ENCODE data around the gene ARHGAP40.
"Not testable (repeated sequence)": the region's sequence is repeated elsewhere in the genome, so short reads cannot be mapped to it uniquely, and the experiment has no call there.

Gene ARHGAP40

DNA sequence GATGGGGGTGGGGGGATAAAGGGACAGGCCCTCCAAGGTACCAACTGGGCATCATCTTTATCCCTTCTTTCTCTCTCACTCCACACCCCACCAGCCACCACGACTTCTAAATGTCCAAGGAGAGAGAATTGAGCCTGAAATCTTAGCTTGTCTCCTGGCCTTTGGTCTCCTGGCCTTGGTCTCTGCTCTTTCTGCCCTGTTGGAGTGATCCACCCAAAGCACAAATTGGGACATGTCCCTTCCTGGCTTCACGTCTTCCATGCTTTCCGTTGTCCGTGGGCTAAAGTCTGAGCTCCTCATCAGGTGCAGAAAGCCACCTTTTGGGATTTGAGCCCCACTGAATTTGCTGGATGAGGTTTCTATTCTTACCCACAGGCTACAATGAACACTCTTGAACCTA lies 12.3 kb upstream of the ARHGAP40 start:
- Histone ChIP-seq H4K20me1 (ENCODE audit: insufficient read depth) (no peaks in the 10 kb centered on the region), H3K27ac (no peak overlapping the region), H3K79me2 (ENCODE audit: insufficient read depth, low read depth) (no peaks in the 10 kb centered on the region), H3K9ac (no peak overlapping the region), H3K4me2 (no peak overlapping the region), H2AFZ (ENCODE audit: low read depth) (no peak overlapping the region), H3K4me3 (IDR thresholded peaks at IDR 0.05; ENCODE audit: insufficient read depth, low read depth, low read length) (no peak overlapping the region), H3K27me3 (ENCODE audit: insufficient read depth, low read depth) (no peaks in the 10 kb centered on the region), H3K4me1 (ENCODE audit: low read depth, poor library complexity, severe bottlenecking) (no peaks in the 10 kb centered on the region), H3K36me3 (ENCODE audit: insufficient read depth) (no peaks in the 10 kb centered on the region)
- TF ChIP-seq, protein P1, sequence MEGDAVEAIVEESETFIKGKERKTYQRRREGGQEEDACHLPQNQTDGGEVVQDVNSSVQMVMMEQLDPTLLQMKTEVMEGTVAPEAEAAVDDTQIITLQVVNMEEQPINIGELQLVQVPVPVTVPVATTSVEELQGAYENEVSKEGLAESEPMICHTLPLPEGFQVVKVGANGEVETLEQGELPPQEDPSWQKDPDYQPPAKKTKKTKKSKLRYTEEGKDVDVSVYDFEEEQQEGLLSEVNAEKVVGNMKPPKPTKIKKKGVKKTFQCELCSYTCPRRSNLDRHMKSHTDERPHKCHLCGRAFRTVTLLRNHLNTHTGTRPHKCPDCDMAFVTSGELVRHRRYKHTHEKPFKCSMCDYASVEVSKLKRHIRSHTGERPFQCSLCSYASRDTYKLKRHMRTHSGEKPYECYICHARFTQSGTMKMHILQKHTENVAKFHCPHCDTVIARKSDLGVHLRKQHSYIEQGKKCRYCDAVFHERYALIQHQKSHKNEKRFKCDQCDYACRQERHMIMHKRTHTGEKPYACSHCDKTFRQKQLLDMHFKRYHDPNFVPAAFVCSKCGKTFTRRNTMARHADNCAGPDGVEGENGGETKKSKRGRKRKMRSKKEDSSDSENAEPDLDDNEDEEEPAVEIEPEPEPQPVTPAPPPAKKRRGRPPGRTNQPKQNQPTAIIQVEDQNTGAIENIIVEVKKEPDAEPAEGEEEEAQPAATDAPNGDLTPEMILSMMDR (conservative IDR thresholded peaks at IDR 0.05; ENCODE audit: low read depth, low read length), result no peak

DNA sequence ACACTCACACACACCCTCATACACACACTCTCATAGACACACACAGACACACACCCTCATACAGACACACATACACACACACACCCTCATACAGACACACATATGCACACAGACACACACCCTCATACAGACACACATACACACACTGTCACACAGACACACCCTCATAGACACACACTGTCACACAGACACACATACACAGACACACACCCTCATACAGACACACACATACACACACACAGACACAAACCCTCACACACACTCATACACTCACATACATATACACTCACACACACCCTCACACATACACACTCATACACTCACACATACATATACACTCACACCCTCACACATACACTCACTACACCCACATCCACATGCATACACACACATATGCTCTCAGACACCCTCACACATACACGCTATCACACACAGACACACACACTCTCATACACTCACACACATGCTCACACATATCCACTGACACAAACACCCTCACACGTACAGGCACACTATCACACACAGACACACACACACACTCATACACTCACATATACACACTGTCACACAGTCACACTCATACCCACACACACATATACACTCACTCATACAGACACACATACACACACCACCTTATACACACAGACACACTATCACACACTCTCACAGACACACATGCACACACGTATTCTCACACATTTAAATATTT lies 11.5 kb upstream of the ARHGAP40 start:
- no peak overlapping the region for H3K9ac ChIP-seq
- H4K20me1 ChIP-seq (ENCODE audit: insufficient read depth), result no peaks in the 10 kb centered on the region
- H3K79me2 ChIP-seq (ENCODE audit: insufficient read depth, low read depth), result no peaks in the 10 kb centered on the region
- no peaks in the 10 kb centered on the region for H3K27me3 ChIP-seq (ENCODE audit: insufficient read depth, low read depth)
- H3K4me2 ChIP-seq, result no peak overlapping the region
- H2AFZ ChIP-seq (ENCODE audit: low read depth), result no peak overlapping the region
- no peaks in the 10 kb centered on the region for H3K36me3 ChIP-seq (ENCODE audit: insufficient read depth)
- TF ChIP-seq, protein P1 (conservative IDR thresholded peaks at IDR 0.05; ENCODE audit: low read depth, low read length), result no peak
- no peaks in the 10 kb centered on the region for H3K4me1 ChIP-seq (ENCODE audit: low read depth, poor library complexity, severe bottlenecking)
- no peak overlapping the region for H3K4me3 ChIP-seq (IDR thresholded peaks at IDR 0.05; ENCODE audit: insufficient read depth, low read depth, low read length)
- no peak overlapping the region for H3K27ac ChIP-seq

DNA sequence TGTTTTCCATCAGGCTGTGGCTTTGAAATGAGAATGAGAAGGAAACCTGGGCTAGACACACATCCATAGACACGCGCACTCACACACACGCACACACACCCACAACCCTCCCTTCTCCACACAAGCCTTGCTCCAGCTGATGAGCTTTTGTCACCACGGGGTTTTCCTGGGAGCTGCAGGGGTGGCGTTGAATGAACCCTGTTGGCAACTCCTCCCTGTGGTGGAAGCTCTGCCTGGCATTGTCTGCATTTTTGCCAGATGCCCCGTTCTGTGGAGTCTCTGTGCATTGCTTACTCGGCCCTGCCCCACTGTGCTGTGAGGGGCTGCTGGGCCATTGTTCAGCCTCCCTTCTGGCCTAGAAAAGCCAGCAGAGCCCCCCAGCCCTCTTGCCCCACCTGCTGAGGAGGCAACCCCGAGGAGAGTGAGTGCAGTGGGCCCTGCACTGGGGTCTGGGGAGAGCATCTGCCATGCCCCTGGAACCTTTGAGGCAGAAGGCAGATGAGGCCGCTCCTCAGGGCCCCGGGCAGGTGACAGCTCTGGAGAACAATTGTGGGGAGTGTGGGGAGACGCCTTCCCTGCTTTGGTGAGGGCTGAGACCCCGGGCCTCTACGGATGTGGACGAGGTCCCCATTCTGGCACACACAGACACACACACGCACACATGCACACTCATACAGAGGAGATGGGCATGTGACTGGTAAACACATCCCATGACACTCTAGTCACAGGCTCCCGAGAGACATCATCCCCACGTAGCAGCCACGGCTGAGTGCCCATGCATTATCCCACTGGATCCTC lies 10.7 kb upstream of the ARHGAP40 start:
- H3K9ac ChIP-seq, result no peak overlapping the region
- H2AFZ ChIP-seq (ENCODE audit: low read depth), result no peak overlapping the region
- no peak overlapping the region for H3K4me3 ChIP-seq (IDR thresholded peaks at IDR 0.05; ENCODE audit: insufficient read depth, low read depth, low read length)
- H3K27ac ChIP-seq, result no peak overlapping the region
- no peaks in the 10 kb centered on the region for H3K27me3 ChIP-seq (ENCODE audit: insufficient read depth, low read depth)
- no peaks in the 10 kb centered on the region for H4K20me1 ChIP-seq (ENCODE audit: insufficient read depth)
- H3K36me3 ChIP-seq (ENCODE audit: insufficient read depth), result no peaks in the 10 kb centered on the region
- TF ChIP-seq, protein P1 (conservative IDR thresholded peaks at IDR 0.05; ENCODE audit: low read depth, low read length), result no peak
- no peak overlapping the region for H3K4me2 ChIP-seq
- no peaks in the 10 kb centered on the region for H3K4me1 ChIP-seq (ENCODE audit: low read depth, poor library complexity, severe bottlenecking)
- no peaks in the 10 kb centered on the region for H3K79me2 ChIP-seq (ENCODE audit: insufficient read depth, low read depth)

DNA sequence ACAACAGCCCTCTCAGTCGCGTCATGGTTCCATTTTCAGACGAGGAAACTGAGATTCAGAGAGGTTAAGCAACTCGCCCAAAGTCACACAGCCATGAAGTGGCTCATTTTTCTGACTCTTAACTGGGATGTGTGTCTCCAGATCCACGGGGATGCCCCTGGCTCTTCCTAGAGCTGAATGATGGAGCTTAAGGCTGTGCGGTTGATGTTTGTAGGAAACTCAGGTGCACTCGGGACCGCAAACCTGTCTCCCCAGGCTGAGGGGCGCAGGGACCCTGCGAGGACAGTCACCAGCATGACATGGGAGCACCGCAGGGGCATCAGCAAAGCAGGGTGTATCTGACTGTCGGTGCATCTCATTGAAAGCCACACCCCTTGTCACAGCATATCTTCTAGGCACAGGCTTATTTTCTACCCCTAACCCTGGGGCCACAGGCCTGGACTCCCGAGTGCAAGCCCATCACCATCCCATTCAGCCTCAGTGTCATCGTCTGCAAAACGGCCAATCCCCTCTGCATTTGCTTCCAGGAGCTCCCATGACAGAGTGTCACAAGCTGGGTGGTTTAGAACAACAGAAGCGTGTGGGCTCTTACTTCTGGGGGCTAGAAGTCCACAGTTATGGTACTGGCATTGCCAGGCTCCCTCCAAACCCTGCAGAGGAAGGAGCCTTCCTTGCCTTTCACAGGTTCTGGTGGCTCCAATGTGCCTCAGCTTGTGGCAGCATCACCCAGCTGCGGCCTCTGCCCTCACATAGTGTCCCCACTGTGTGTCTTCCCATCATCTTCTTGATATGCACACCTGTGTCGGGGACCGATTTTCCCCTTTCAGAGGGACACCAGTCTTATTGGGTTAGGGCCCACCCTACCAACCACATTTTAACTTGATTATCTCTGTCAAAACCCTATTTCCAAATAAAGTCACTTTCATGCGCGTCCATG lies 9.9 kb upstream of the ARHGAP40 start:
- Histone ChIP-seq H3K27ac (no peak overlapping the region), H2AFZ (ENCODE audit: low read depth) (no peak overlapping the region), H3K4me1 (ENCODE audit: low read depth, poor library complexity, severe bottlenecking) (no peaks in the 10 kb centered on the region), H3K27me3 (ENCODE audit: insufficient read depth, low read depth) (no peaks in the 10 kb centered on the region), H3K36me3 (ENCODE audit: insufficient read depth) (no peaks in the 10 kb centered on the region), H3K79me2 (ENCODE audit: insufficient read depth, low read depth) (no peaks in the 10 kb centered on the region), H3K4me2 (no peak overlapping the region), H3K9ac (no peak overlapping the region), H4K20me1 (ENCODE audit: insufficient read depth) (no peaks in the 10 kb centered on the region), H3K4me3 (IDR thresholded peaks at IDR 0.05; ENCODE audit: insufficient read depth, low read depth, low read length) (no peak overlapping the region)
- TF ChIP-seq, protein P1 (conservative IDR thresholded peaks at IDR 0.05; ENCODE audit: low read depth, low read length), result no peak

DNA sequence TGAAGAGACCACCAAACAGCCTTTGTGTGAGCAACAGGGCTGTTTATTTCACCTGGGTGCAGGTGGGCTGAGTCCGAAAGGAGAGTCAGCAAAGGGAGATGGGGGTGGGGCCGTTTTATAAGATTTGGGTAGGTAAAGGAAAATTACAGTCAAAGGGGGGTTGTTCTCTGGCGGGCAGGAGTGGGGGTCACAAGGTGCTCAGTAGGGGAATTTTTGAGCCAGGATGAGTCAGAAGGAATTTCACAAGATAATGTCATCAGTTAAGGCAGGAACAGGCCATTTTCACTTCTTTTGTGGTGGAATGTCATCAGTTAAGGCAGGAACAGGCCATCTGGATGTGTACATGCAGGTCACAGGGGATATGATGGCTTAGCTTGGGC lies 9.2 kb upstream of the ARHGAP40 start:
- not testable (repeated sequence) for H2AFZ ChIP-seq (ENCODE audit: low read depth); H4K20me1 ChIP-seq (ENCODE audit: insufficient read depth); H3K36me3 ChIP-seq (ENCODE audit: insufficient read depth); H3K27me3 ChIP-seq (ENCODE audit: insufficient read depth, low read depth); H3K79me2 ChIP-seq (ENCODE audit: insufficient read depth, low read depth); H3K27ac ChIP-seq; H3K4me3 ChIP-seq (IDR thresholded peaks at IDR 0.05; ENCODE audit: insufficient read depth, low read depth, low read length); H3K9ac ChIP-seq; H3K4me1 ChIP-seq (ENCODE audit: low read depth, poor library complexity, severe bottlenecking); H3K4me2 ChIP-seq

DNA sequence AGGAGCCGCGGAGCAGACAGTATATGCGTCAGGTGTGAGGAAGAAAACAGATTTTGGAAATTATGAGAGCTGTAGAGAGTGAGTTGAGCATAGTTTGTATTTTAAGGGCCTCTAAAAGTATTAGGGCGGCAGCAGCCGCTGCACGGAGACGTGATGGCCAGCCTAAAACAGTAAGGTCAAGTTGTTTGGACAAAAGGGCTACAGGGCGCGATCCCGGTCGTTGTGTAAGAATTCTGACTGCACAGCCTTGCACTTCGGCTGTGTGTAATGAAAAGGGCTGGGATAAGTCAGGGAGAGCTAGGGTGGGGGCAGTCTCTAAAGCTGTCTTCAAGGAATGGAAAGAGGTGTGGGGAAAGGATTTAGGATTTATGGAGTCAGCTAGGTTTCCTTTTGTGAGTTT lies 7.3 kb upstream of the ARHGAP40 start:
- H3K4me3 ChIP-seq (IDR thresholded peaks at IDR 0.05; ENCODE audit: insufficient read depth, low read depth, low read length); H4K20me1 ChIP-seq (ENCODE audit: insufficient read depth); H3K36me3 ChIP-seq (ENCODE audit: insufficient read depth); H3K4me2 ChIP-seq; H2AFZ ChIP-seq (ENCODE audit: low read depth); H3K79me2 ChIP-seq (ENCODE audit: insufficient read depth, low read depth); H3K4me1 ChIP-seq (ENCODE audit: low read depth, poor library complexity, severe bottlenecking); H3K27ac ChIP-seq; H3K9ac ChIP-seq; H3K27me3 ChIP-seq (ENCODE audit: insufficient read depth, low read depth): not testable (repeated sequence)

Measured in KMS-11 (cell line).